ENCODE data around the gene MAP4K1.

DNA sequence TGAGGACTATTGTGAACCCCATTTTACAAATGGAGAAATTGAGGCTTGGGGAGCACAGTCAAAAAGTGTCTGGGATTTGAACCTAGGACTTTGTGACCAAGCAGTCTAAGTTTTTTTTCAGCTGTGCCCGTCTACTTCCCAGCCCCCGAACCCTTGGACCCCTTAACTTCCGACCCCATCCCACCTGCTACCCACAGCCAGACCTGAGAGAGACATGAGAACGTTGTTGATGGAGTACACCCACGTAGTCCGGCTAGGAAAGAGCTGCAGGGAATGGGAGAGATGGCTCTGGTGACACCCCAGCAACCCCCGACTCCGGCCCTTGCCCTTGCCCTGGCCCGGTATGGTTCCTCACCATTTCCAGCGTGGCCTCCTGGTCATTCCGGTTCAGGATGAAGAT, 18.0 kb downstream of the MAP4K1 start:
- no peak for TF ChIP-seq POLR2AphosphoS5 (IDR thresholded peaks at IDR 0.05; ENCODE audit: borderline replicate concordance, low read depth, low read length)
- no peak for TF ChIP-seq EZH2 (IDR thresholded peaks at IDR 0.05)

Measured in SK-N-MC (cell line).